Activated CD4-positive, CD25-positive, alpha-beta regulatory T cell treated with anti-CD3 and anti-CD28 coated beads, Interleukin-2, amount 50 U/mL, for 24 hours (primary cell): ENCODE data around the gene SETD1B.
"Not testable (repeated sequence)": the region's sequence is repeated elsewhere in the genome, so short reads cannot be mapped to it uniquely, and the experiment has no call there.

Experiments used
- ATAC-seq, 2 donors: fragments of 150-1000 bp; cut with Tn5 transposase; one replicate each; pipeline ENCODE4 v1.10.0; 2021; ENCODE audit warnings: mild to moderate bottlenecking in 1 of 2, moderate library complexity in 1 of 2

The SETD1B gene

GRCh38 chr12:121781484-121781997, 22.3 kb upstream of the SETD1B start:
- no peak for ATAC-seq

GRCh38 chr12:121781998-121782979, 21.5 kb upstream of the SETD1B start:
- ATAC-seq = peak; percentile 85 to 87

- ATAC-seq = no peak
Measured at GRCh38 chr12:121783766-121784165, 20.0 kb upstream of the SETD1B start.

GRCh38 chr12:121784460-121784859, 19.3 kb upstream of the SETD1B start:
- peak in 1 of 2 donors; percentile 2 for ATAC-seq

GRCh38 chr12:121786440-121786825, 17.4 kb upstream of the SETD1B start:
- no peak for ATAC-seq

GRCh38 chr12:121787063-121788025, 16.5 kb upstream of the SETD1B start:
- ATAC-seq = no peak

GRCh38 chr12:121788176-121788818, 15.5 kb upstream of the SETD1B start:
- ATAC-seq = no peak

- ATAC-seq = no peak
Measured at GRCh38 chr12:121789233-121789781, 14.5 kb upstream of the SETD1B start.

GRCh38 chr12:121789800-121790728, 13.7 kb upstream of the SETD1B start:
- peak; percentile 66 to 68 for ATAC-seq

GRCh38 chr12:121790785-121791184, 13.0 kb upstream of the SETD1B start:
- ATAC-seq = not testable (repeated sequence)

GRCh38 chr12:121791671-121792551, 11.9 kb upstream of the SETD1B start:
- ATAC-seq = no peak

GRCh38 chr12:121792607-121793439, 11.0 kb upstream of the SETD1B start:
- ATAC-seq = peak; percentile 3 to 4

GRCh38 chr12:121793440-121793837, 10.4 kb upstream of the SETD1B start, which contains the start of gene RHOF:
Gene RHOF, minus strand, starts transcription at chr12:121793688. Its CDS starts 55 bp downstream, at chr12:121793633.
- ATAC-seq = peak; percentile 9 to 15

GRCh38 chr12:121793838-121794533, 9.8 kb upstream of the SETD1B start:
- ATAC-seq = peak; percentile 67 to 72

- ATAC-seq = peak; percentile 9 to 16
Measured at GRCh38 chr12:121794534-121795033, 9.2 kb upstream of the SETD1B start.

- peak; percentile 14 for ATAC-seq
Measured at GRCh38 chr12:121795034-121795968, 8.5 kb upstream of the SETD1B start.
